ENCODE data around the gene RYR3.

Gene RYR3

GRCh38 chr15:33405096-33405495 is 94.3 kb downstream of the RYR3 start:
- Histone ChIP-seq H3K79me2 (ENCODE audit: control insufficient read depth, insufficient read depth, low read length, unreplicated experiment) (no peaks in the 10 kb centered on the region), H3K27me3 (ENCODE audit: insufficient read depth, low read length) (peaks cover 32% of the 10 kb centered on the region), H3K4me1 (ENCODE audit: control insufficient read depth, insufficient read depth, low read length, unreplicated experiment) (no peaks in the 10 kb centered on the region), H3K4me3 (ENCODE audit: low read depth, low read length) (no peak overlapping the region), H3K36me3 (ENCODE audit: insufficient read depth, low read length) (no peaks in the 10 kb centered on the region), H2AFZ (ENCODE audit: low read length, unreplicated experiment) (no peak overlapping the region), H3K27ac (ENCODE audit: low read depth, low read length) (no peak overlapping the region)

GRCh38 chr15:33411596-33412540 is 101.1 kb downstream of the RYR3 start:
- Histone ChIP-seq H3K4me3 (ENCODE audit: low read depth, low read length) (no peak overlapping the region), H3K4me1 (ENCODE audit: control insufficient read depth, insufficient read depth, low read length, unreplicated experiment) (no peaks in the 10 kb centered on the region), H3K27me3 (ENCODE audit: insufficient read depth, low read length) (peaks cover 2% of the 10 kb centered on the region; the same call in 1 of the 2 replicates), H2AFZ (ENCODE audit: low read length, unreplicated experiment) (no peak overlapping the region), H3K27ac (ENCODE audit: low read depth, low read length) (no peak overlapping the region), H3K79me2 (ENCODE audit: control insufficient read depth, insufficient read depth, low read length, unreplicated experiment) (no peaks in the 10 kb centered on the region), H3K36me3 (ENCODE audit: insufficient read depth, low read length) (no peaks in the 10 kb centered on the region)

GRCh38 chr15:33419701-33420100 is 108.9 kb downstream of the RYR3 start:
- no peaks in the 10 kb centered on the region for H3K4me1 ChIP-seq (ENCODE audit: control insufficient read depth, insufficient read depth, low read length, unreplicated experiment)
- peaks cover 36% of the 10 kb centered on the region; the same call in 1 of the 2 replicates for H3K27me3 ChIP-seq (ENCODE audit: insufficient read depth, low read length)
- no peak overlapping the region for H3K4me3 ChIP-seq (ENCODE audit: low read depth, low read length)
- H3K27ac ChIP-seq (ENCODE audit: low read depth, low read length): no peak overlapping the region
- H3K36me3 ChIP-seq (ENCODE audit: insufficient read depth, low read length): no peaks in the 10 kb centered on the region
- H3K79me2 ChIP-seq (ENCODE audit: control insufficient read depth, insufficient read depth, low read length, unreplicated experiment): no peaks in the 10 kb centered on the region
- no peak overlapping the region for H2AFZ ChIP-seq (ENCODE audit: low read length, unreplicated experiment)

GRCh38 chr15:33424025-33424424 is 113.3 kb downstream of the RYR3 start:
- no peaks in the 10 kb centered on the region for H3K4me1 ChIP-seq (ENCODE audit: control insufficient read depth, insufficient read depth, low read length, unreplicated experiment)
- H2AFZ ChIP-seq (ENCODE audit: low read length, unreplicated experiment): no peak overlapping the region
- H3K4me3 ChIP-seq (ENCODE audit: low read depth, low read length): no peak overlapping the region
- peaks cover 37% of the 10 kb centered on the region for H3K27me3 ChIP-seq (ENCODE audit: insufficient read depth, low read length)
- H3K79me2 ChIP-seq (ENCODE audit: control insufficient read depth, insufficient read depth, low read length, unreplicated experiment): no peaks in the 10 kb centered on the region
- no peak overlapping the region for H3K27ac ChIP-seq (ENCODE audit: low read depth, low read length)
- H3K36me3 ChIP-seq (ENCODE audit: insufficient read depth, low read length): no peaks in the 10 kb centered on the region

GRCh38 chr15:33425142-33425541 is 114.4 kb downstream of the RYR3 start:
- Histone ChIP-seq H2AFZ (ENCODE audit: low read length, unreplicated experiment) (no peak overlapping the region), H3K4me1 (ENCODE audit: control insufficient read depth, insufficient read depth, low read length, unreplicated experiment) (no peaks in the 10 kb centered on the region), H3K27ac (ENCODE audit: low read depth, low read length) (no peak overlapping the region), H3K36me3 (ENCODE audit: insufficient read depth, low read length) (no peaks in the 10 kb centered on the region), H3K4me3 (ENCODE audit: low read depth, low read length) (no peak overlapping the region), H3K27me3 (ENCODE audit: insufficient read depth, low read length) (peaks cover 37% of the 10 kb centered on the region), H3K79me2 (ENCODE audit: control insufficient read depth, insufficient read depth, low read length, unreplicated experiment) (no peaks in the 10 kb centered on the region)

- no peaks in the 10 kb centered on the region for H3K4me1 ChIP-seq (ENCODE audit: control insufficient read depth, insufficient read depth, low read length, unreplicated experiment)
- H3K79me2 ChIP-seq (ENCODE audit: control insufficient read depth, insufficient read depth, low read length, unreplicated experiment): no peaks in the 10 kb centered on the region
- no peak overlapping the region for H3K4me3 ChIP-seq (ENCODE audit: low read depth, low read length)
- H2AFZ ChIP-seq (ENCODE audit: low read length, unreplicated experiment): no peak overlapping the region
- peaks cover 19% of the 10 kb centered on the region for H3K27me3 ChIP-seq (ENCODE audit: insufficient read depth, low read length)
- no peaks in the 10 kb centered on the region for H3K36me3 ChIP-seq (ENCODE audit: insufficient read depth, low read length)
- H3K27ac ChIP-seq (ENCODE audit: low read depth, low read length): no peak overlapping the region
Observed at GRCh38 chr15:33430577-33430976, 119.8 kb downstream of the RYR3 start.

DNA sequence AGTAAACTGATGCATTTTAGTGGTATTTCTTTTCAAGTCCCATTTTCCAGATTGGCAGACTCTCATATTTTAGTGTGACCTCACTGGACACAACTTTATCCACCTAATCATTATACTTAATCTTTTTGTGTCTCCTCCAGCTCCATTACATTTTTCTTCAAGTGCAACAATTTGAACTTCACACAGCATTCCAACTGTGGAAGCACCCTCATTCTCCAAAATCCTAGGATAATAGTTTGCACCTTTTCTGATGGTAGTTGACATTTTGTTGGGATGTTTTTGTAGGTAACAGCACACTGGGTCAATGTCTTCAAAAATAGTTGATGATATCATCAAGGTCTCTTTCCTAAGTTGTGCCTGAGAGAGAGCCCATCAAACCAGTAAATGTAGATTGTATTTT is 123.1 kb downstream of the RYR3 start:
- H2AFZ ChIP-seq (ENCODE audit: low read length, unreplicated experiment): no peak overlapping the region
- H3K27ac ChIP-seq (ENCODE audit: low read depth, low read length): no peak overlapping the region
- H3K79me2 ChIP-seq (ENCODE audit: control insufficient read depth, insufficient read depth, low read length, unreplicated experiment): no peaks in the 10 kb centered on the region
- no peaks in the 10 kb centered on the region for H3K4me1 ChIP-seq (ENCODE audit: control insufficient read depth, insufficient read depth, low read length, unreplicated experiment)
- H3K27me3 ChIP-seq (ENCODE audit: insufficient read depth, low read length): peaks cover 17% of the 10 kb centered on the region
- no peak overlapping the region for H3K4me3 ChIP-seq (ENCODE audit: low read depth, low read length)
- no peaks in the 10 kb centered on the region for H3K36me3 ChIP-seq (ENCODE audit: insufficient read depth, low read length)

- Histone ChIP-seq H3K27ac (ENCODE audit: low read depth, low read length) (no peak overlapping the region), H2AFZ (ENCODE audit: low read length, unreplicated experiment) (no peak overlapping the region), H3K27me3 (ENCODE audit: insufficient read depth, low read length) (peaks cover 17% of the 10 kb centered on the region; the same call in 1 of the 2 replicates), H3K36me3 (ENCODE audit: insufficient read depth, low read length) (no peaks in the 10 kb centered on the region), H3K79me2 (ENCODE audit: control insufficient read depth, insufficient read depth, low read length, unreplicated experiment) (no peaks in the 10 kb centered on the region), H3K4me1 (ENCODE audit: control insufficient read depth, insufficient read depth, low read length, unreplicated experiment) (no peaks in the 10 kb centered on the region), H3K4me3 (ENCODE audit: low read depth, low read length) (no peak overlapping the region)
Observed at GRCh38 chr15:33438396-33438795, 127.6 kb downstream of the RYR3 start.

- Histone ChIP-seq H3K36me3 (ENCODE audit: insufficient read depth, low read length) (no peaks in the 10 kb centered on the region), H3K27me3 (ENCODE audit: insufficient read depth, low read length) (peaks cover 32% of the 10 kb centered on the region; the same call in 1 of the 2 replicates), H3K27ac (ENCODE audit: low read depth, low read length) (no peak overlapping the region), H3K4me3 (ENCODE audit: low read depth, low read length) (no peak overlapping the region), H2AFZ (ENCODE audit: low read length, unreplicated experiment) (no peak overlapping the region), H3K4me1 (ENCODE audit: control insufficient read depth, insufficient read depth, low read length, unreplicated experiment) (no peaks in the 10 kb centered on the region), H3K79me2 (ENCODE audit: control insufficient read depth, insufficient read depth, low read length, unreplicated experiment) (no peaks in the 10 kb centered on the region)
Observed at GRCh38 chr15:33440900-33441299, 130.1 kb downstream of the RYR3 start.

- no peak overlapping the region for H3K4me3 ChIP-seq (ENCODE audit: low read depth, low read length)
- H3K27me3 ChIP-seq (ENCODE audit: insufficient read depth, low read length): peaks cover 39% of the 10 kb centered on the region; the same call in 1 of the 2 replicates
- H3K4me1 ChIP-seq (ENCODE audit: control insufficient read depth, insufficient read depth, low read length, unreplicated experiment): no peaks in the 10 kb centered on the region
- no peak overlapping the region for H2AFZ ChIP-seq (ENCODE audit: low read length, unreplicated experiment)
- no peaks in the 10 kb centered on the region for H3K36me3 ChIP-seq (ENCODE audit: insufficient read depth, low read length)
- no peak overlapping the region for H3K27ac ChIP-seq (ENCODE audit: low read depth, low read length)
- H3K79me2 ChIP-seq (ENCODE audit: control insufficient read depth, insufficient read depth, low read length, unreplicated experiment): no peaks in the 10 kb centered on the region
Observed at GRCh38 chr15:33442449-33442848, 131.7 kb downstream of the RYR3 start.

GRCh38 chr15:33443708-33444107 is 132.9 kb downstream of the RYR3 start:
- Histone ChIP-seq H3K4me1 (ENCODE audit: control insufficient read depth, insufficient read depth, low read length, unreplicated experiment) (no peaks in the 10 kb centered on the region), H3K79me2 (ENCODE audit: control insufficient read depth, insufficient read depth, low read length, unreplicated experiment) (no peaks in the 10 kb centered on the region), H2AFZ (ENCODE audit: low read length, unreplicated experiment) (no peak overlapping the region), H3K36me3 (ENCODE audit: insufficient read depth, low read length) (no peaks in the 10 kb centered on the region), H3K27ac (ENCODE audit: low read depth, low read length) (no peak overlapping the region), H3K27me3 (ENCODE audit: insufficient read depth, low read length) (peaks cover 47% of the 10 kb centered on the region; the same call in 1 of the 2 replicates), H3K4me3 (ENCODE audit: low read depth, low read length) (no peak overlapping the region)
